K562 (cell line): Measurements from ENCODE around the gene MED13L. TPM values are rescaled to one million over a fixed set of nuclear protein-coding genes. Genes with fewer than 3 reads are reported as not detected.

ENCODE experiments used
- NRF1 ChIP-seq, 2 experiments: fragments of 450-650 bp; IDR thresholded peaks in 1 of 2; conservative IDR thresholded peaks in 1 of 2; 2 replicates each; pipeline ENCODE4 v1.6.1; 2014; ENCODE audit warnings: mild to moderate bottlenecking in 2 of 2
- ZNF668 ChIP-seq: fragments of 250-450 bp; sonication (Bioruptor Pico); IDR thresholded peaks from 2 replicates; pipeline ENCODE4 v1.8.0; 2022; ENCODE audit warnings: mild to moderate bottlenecking, inconsistent platforms
- polyA plus RNA-seq, 8 experiments: library from polyadenylated mRNA; depleted of rRNA in 4 of 8; stranded (reverse) in 5 of 8; unstranded in 3 of 8; fragments of >200 nt; fragmentation: Nextera tagmentation in 2 of 8; fragmentation: Illumina TruSeq in 1 of 8; extraction: Ambion mirVana in 2 of 8; extraction: Trizol in 1 of 8; gene quantifications; 2 replicates each; pipeline versions ENCODE4 v1.2.1 to v1.2.3, GENCODE V29; 2011 to 2014; ENCODE audit warnings: inconsistent platforms in 1 of 8, missing spikeins in 1 of 8
- total RNA-seq, 7 experiments: library from RNA; depleted of rRNA in 6 of 7; stranded (reverse); fragments of >200 nt in 6 of 7; fragmentation: Illumina TruSeq in 2 of 7; extraction: Trizol in 2 of 7; gene quantifications; 2 replicates each; pipeline versions ENCODE4 v1.2.1 to v1.2.3, GENCODE V29; 2011 to 2021; ENCODE audit warnings: low replicate concordance in 1 of 7
- TF ChIP-seq, protein P1 (sequence below), 2 experiments: fragments of 450-650 bp; IDR thresholded peaks; 2 replicates each; pipeline ENCODE4 v1.6.1; 2016; ENCODE audit warnings: mild to moderate bottlenecking in 2 of 2, borderline replicate concordance in 1 of 2, low read depth in 1 of 2, moderate library complexity in 1 of 2
- TF ChIP-seq, protein P2 (sequence below): fragments of 250-450 bp; sonication (Bioruptor Pico); IDR thresholded peaks from 2 replicates; pipeline ENCODE4 v1.5.0; 2022; ENCODE audit warnings: mild to moderate bottlenecking

MED13L gene
- total and polyA plus RNA-seq, 9 of the 15 experiments (the other 6 are each of a cell fraction or from before 2014, with no cell fraction given): 13.4 to 90.3 (median 36.9) TPM

DNA sequence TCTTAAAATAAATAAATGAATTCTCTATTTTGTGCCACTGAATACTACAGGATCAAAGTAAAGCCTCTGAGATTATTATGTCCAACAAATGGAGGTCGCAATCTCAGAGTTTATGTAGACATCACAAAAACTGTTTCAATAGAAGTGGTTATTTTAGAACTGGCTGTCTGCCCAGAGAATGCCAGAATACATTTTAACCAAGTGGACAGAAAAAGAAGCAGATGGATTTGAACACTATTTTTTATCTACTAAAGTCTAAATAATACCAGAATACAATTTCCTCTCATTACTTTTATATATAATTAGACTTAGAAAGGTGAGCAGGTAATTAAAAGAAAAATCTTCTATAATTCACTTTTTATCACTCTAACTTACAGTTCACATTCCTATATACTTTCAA lies 118.3 kb downstream of the MED13L start (continued):
- TF ChIP-seq, protein P1, sequence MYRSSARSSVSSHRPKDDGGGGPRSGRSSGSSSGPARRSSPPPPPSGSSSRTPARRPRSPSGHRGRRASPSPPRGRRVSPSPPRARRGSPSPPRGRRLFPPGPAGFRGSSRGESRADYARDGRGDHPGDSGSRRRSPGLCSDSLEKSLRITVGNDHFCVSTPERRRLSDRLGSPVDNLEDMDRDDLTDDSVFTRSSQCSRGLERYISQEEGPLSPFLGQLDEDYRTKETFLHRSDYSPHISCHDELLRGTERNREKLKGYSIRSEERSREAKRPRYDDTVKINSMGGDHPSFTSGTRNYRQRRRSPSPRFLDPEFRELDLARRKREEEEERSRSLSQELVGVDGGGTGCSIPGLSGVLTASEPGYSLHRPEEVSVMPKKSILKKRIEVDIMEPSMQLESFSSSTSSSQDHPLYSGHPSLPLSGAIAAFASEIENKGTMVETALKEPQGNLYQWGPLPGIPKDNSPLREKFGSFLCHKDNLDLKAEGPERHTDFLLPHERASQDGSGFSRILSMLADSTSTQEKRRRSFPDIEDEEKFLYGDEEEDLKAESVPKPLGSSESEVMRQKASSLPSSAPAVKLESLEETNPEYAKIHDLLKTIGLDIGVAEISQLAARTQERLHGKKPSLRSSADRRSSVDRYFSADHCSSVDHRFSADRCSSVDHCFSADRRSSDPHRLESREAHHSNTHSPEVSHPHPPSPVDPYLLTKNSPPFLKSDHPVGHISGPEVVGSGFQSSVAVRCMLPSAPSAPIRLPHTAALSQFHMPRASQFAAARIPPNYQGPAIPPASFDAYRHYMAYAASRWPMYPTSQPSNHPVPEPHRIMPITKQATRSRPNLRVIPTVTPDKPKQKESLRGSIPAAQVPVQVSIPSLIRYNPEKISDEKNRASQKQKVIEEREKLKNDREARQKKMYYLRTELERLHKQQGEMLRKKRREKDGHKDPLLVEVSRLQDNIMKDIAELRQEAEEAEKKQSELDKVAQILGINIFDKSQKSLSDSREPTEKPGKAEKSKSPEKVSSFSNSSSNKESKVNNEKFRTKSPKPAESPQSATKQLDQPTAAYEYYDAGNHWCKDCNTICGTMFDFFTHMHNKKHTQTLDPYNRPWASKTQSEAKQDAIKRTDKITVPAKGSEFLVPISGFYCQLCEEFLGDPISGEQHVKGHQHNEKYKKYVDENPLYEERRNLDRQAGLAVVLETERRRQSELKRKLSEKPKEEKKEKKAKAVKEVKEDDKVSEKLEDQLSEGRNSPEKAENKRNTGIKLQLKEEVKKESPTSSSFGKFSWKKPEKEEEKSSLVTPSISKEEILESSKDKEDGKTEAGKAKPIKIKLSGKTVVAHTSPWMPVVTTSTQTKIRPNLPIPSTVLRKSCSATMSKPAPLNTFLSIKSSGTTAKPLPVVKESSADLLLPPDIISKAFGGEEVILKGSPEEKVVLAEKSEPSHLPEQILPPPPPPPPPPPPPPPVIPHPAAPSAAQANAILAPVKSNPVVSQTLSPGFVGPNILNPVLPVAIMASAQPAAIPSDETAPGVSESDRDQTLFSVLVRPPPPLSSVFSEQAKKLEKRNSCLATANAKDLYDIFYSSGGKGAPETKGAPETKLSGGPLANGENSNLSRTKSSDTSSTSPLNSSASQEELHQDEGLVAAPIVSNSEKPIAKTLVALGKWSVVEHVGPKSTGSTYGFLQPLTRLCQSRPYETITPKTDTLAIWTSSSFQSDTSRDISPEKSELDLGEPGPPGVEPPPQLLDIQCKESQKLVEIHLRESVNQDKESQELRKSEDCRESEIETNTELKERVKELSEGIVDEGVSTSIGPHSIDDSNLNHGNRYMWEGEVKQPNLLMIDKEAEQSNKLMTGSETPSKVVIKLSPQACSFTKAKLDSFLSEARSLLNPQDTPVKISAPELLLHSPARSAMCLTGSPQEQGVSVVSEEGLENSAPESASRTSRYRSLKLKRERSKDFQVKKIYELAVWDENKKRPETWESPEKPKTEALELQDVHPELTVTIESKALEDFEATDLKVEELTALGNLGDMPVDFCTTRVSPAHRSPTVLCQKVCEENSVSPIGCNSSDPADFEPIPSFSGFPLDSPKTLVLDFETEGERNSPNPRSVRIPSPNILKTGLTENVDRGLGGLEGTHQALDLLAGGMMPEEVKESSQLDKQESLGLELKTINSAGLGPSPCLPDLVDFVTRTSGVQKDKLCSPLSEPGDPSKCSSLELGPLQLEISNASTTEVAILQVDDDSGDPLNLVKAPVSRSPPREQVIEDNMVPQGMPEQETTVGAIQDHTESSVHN (IDR thresholded peaks at IDR 0.05; ENCODE audit: borderline replicate concordance in 1 of 2, low read depth in 1 of 2): no peak
- TF ChIP-seq NRF1 (conservative IDR thresholded peaks at IDR 0.05 in 1 of 2, IDR thresholded peaks at IDR 0.05 in 1 of 2) (no peak), ZNF668 (CRISPR knock-in tag) (no peak)
- TF ChIP-seq, protein P2, sequence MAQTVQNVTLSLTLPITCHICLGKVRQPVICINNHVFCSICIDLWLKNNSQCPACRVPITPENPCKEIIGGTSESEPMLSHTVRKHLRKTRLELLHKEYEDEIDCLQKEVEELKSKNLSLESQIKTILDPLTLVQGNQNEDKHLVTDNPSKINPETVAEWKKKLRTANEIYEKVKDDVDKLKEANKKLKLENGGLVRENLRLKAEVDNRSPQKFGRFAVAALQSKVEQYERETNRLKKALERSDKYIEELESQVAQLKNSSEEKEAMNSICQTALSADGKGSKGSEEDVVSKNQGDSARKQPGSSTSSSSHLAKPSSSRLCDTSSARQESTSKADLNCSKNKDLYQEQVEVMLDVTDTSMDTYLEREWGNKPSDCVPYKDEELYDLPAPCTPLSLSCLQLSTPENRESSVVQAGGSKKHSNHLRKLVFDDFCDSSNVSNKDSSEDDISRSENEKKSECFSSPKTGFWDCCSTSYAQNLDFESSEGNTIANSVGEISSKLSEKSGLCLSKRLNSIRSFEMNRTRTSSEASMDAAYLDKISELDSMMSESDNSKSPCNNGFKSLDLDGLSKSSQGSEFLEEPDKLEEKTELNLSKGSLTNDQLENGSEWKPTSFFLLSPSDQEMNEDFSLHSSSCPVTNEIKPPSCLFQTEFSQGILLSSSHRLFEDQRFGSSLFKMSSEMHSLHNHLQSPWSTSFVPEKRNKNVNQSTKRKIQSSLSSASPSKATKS (CRISPR knock-in tag): no peak
